ENCODE results near the gene TVP23B. TPM values are rescaled to one million over a fixed set of nuclear protein-coding genes. Genes with fewer than 3 reads are reported as not detected.

Gene TVP23B
- total and polyA plus RNA-seq, 3 donors from 2014 or later = 49.8 to 54.3 (median 51.2) TPM

DNA sequence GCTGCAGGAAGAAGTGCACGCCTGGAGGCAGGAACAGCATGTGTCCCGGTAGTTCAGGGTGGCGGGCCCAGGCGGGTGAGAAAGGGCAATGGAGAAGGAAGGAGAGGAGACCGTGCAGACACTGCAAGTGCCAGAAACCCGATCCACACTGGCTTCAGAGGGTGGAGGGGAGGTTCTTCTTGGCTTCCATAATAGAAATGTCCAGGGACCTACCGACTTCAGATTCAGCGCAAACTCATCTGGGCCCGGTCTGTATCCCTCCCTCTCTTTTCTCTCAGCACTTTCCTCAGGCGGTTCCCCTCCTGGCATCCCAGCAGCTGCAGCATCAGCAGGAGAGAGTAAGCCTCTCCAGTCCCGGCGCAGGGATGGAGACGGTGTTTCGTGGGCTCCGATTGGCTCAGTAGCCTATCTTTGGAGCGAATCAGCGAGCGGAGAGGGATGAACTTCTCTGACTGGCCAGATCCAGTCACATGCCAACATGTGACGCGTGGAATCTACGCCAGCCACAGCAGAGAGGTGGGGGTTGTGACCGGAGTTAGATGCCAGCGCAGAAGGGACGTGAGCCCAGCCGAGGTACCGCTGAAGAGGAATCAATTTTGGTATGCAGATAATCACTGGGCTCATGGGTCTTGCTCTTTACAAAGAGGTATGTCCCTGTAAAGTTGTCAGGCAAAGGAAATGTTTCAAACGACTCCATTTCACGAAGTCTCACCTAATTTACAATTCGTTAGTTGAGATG, 75.0 kb downstream of the TVP23B start:
- Histone ChIP-seq H3K9me3 (no peaks in the 10 kb centered on the region), H3K27me3 (no peaks in the 10 kb centered on the region), H3K4me1 (peaks cover 17% of the 10 kb centered on the region), H3K4me3 (peak overlapping the region; percentile 51 to 62), H3K36me3 (ENCODE audit: low read depth, missing control alignments) (no peaks in the 10 kb centered on the region), H3K27ac (peak overlapping the region; percentile 68 to 83)
- WGBS, 2 donors = 0% methylated on average over 24 to 29 of the region's 29 CpGs
- DNase-seq = peak; percentile 97
- intact Hi-C loops (cut with DNase I; ENCODE audit: low total_unique reads) = no loop called here
- TF ChIP-seq POLR2A (IDR thresholded peaks at IDR 0.05) = peak; percentile 89
- TF ChIP-seq, protein P1, sequence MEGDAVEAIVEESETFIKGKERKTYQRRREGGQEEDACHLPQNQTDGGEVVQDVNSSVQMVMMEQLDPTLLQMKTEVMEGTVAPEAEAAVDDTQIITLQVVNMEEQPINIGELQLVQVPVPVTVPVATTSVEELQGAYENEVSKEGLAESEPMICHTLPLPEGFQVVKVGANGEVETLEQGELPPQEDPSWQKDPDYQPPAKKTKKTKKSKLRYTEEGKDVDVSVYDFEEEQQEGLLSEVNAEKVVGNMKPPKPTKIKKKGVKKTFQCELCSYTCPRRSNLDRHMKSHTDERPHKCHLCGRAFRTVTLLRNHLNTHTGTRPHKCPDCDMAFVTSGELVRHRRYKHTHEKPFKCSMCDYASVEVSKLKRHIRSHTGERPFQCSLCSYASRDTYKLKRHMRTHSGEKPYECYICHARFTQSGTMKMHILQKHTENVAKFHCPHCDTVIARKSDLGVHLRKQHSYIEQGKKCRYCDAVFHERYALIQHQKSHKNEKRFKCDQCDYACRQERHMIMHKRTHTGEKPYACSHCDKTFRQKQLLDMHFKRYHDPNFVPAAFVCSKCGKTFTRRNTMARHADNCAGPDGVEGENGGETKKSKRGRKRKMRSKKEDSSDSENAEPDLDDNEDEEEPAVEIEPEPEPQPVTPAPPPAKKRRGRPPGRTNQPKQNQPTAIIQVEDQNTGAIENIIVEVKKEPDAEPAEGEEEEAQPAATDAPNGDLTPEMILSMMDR (IDR thresholded peaks at IDR 0.05) = peak in 1 of 3 experiments; percentile 1

Other genes starting within 250 kb of the TVP23B start
- 10 to 100 TPM; 14.8 to 29.3 TPM for gene TBC1D28, start 136.8 kb upstream of the TVP23B start, total RNA-seq
- 21.8 TPM for gene TBC1D28, start 136.8 kb upstream of the TVP23B start, polyA plus RNA-seq (ENCODE audit: insufficient read depth, low read depth, low replicate concordance)
- gene FOXO3B, start 98.9 kb upstream of the TVP23B start, total RNA-seq = 10 to 100 TPM; 11.8 to 12.1 TPM
- 3.4 TPM for gene FOXO3B, start 98.9 kb upstream of the TVP23B start, polyA plus RNA-seq (ENCODE audit: insufficient read depth, low read depth, low replicate concordance)
- 1 to 10 TPM; 7.6 to 8.9 TPM for gene FBXW10, start 37.1 kb upstream of the TVP23B start, total RNA-seq
- gene FBXW10, start 37.1 kb upstream of the TVP23B start, polyA plus RNA-seq (ENCODE audit: insufficient read depth, low read depth, low replicate concordance) = 30.9 TPM
- 10 to 100 TPM; 55.4 to 56.1 TPM for gene PRPSAP2, start 76.9 kb downstream of the TVP23B start, total RNA-seq
- 42.8 TPM for gene PRPSAP2, start 76.9 kb downstream of the TVP23B start, polyA plus RNA-seq (ENCODE audit: insufficient read depth, low read depth, low replicate concordance)
- 1 to 10 TPM; 1.1 TPM for gene SLC5A10, start 171.0 kb downstream of the TVP23B start, total RNA-seq
- 0.98 TPM for gene SLC5A10, start 171.0 kb downstream of the TVP23B start, polyA plus RNA-seq (ENCODE audit: insufficient read depth, low read depth, low replicate concordance)
- gene FAM83G, start 223.6 kb downstream of the TVP23B start, total RNA-seq = 1 to 10 TPM; 4.6 to 4.7 TPM
- gene FAM83G, start 223.6 kb downstream of the TVP23B start, polyA plus RNA-seq (ENCODE audit: insufficient read depth, low read depth, low replicate concordance) = 2.5 TPM

Data from testis (tissue), 3 donors.